ENCODE measurements around the gene CACNG6. TPM values are rescaled to one million over a fixed set of nuclear protein-coding genes. Genes with fewer than 3 reads are reported as not detected.

Gene CACNG6
- total and polyA plus RNA-seq, 2 donors (not counting 1 experiment from before 2014, with no cell fraction given) = under 0.01 TPM; not detected in 1

GRCh38 chr19:53977991-53978731, 13.3 kb upstream of the CACNG6 start:
- H3K36me3 ChIP-seq (ENCODE audit: control insufficient read depth, insufficient read depth, low read length) = no peaks in the 10 kb centered on the region
- H4K20me1 ChIP-seq (ENCODE audit: control insufficient read depth, extremely low read depth, insufficient read depth, low read length) = no peaks in the 10 kb centered on the region
- DNase-seq (ENCODE audit: low read depth in 2 of 2) = peak; percentile 69 to 90
- H3K27ac ChIP-seq (ENCODE audit: insufficient read depth, low read length) = no peak overlapping the region
- peak overlapping the region; percentile 68 for H3K4me2 ChIP-seq (ENCODE audit: extremely low read depth, insufficient read depth, low read length)
- H3K27me3 ChIP-seq (ENCODE audit: control insufficient read depth, insufficient read depth, low read length) = peaks cover 7% of the 10 kb centered on the region
- H3K79me2 ChIP-seq (ENCODE audit: control insufficient read depth, insufficient read depth, low read length) = no peaks in the 10 kb centered on the region
- no peak overlapping the region for H3K9ac ChIP-seq (ENCODE audit: insufficient read depth, low read length)
- H2AFZ ChIP-seq (ENCODE audit: low read length) = no peak overlapping the region
- H3K4me3 ChIP-seq (replicated peaks in 1 of 4; ENCODE audit: control extremely low read depth in 1 of 4, insufficient read depth in 1 of 4, low read depth in 3 of 4, low read length in 4 of 4) = peak overlapping the region in 2 of 4 experiments; percentile 6 to 40
- H3K9me3 ChIP-seq (ENCODE audit: control insufficient read depth, insufficient read depth, low read depth, low read length) = no peaks in the 10 kb centered on the region
- no peaks in the 10 kb centered on the region for H3K4me1 ChIP-seq (ENCODE audit: control insufficient read depth, extremely low read depth, insufficient read depth, low read length)
- TF ChIP-seq EZH2 (IDR thresholded peaks at IDR 0.05; ENCODE audit: low read length, missing control alignments) = peak; percentile 47
- no peak for TF ChIP-seq CTCF (conservative IDR thresholded peaks at IDR 0.05 in 1 of 2, IDR thresholded peaks at IDR 0.05 in 1 of 2; ENCODE audit: low read depth in 1 of 2, low read length in 2 of 2)

- TF ChIP-seq EZH2 (IDR thresholded peaks at IDR 0.05; ENCODE audit: low read length, missing control alignments) (no peak), CTCF (conservative IDR thresholded peaks at IDR 0.05 in 1 of 2, IDR thresholded peaks at IDR 0.05 in 1 of 2; ENCODE audit: low read depth in 1 of 2, low read length in 2 of 2) (no peak)
- Histone ChIP-seq H3K36me3 (ENCODE audit: control insufficient read depth, insufficient read depth, low read length) (no peaks in the 10 kb centered on the region), H3K4me3 (replicated peaks in 1 of 4; ENCODE audit: control extremely low read depth in 1 of 4, insufficient read depth in 1 of 4, low read depth in 3 of 4, low read length in 4 of 4) (peak overlapping the region in 3 of 4 experiments; percentile 35 to 51 (median 45)), H2AFZ (ENCODE audit: low read length) (no peak overlapping the region), H3K9ac (ENCODE audit: insufficient read depth, low read length) (no peak overlapping the region), H3K27ac (ENCODE audit: insufficient read depth, low read length) (no peak overlapping the region), H4K20me1 (ENCODE audit: control insufficient read depth, extremely low read depth, insufficient read depth, low read length) (no peaks in the 10 kb centered on the region), H3K79me2 (ENCODE audit: control insufficient read depth, insufficient read depth, low read length) (no peaks in the 10 kb centered on the region), H3K4me1 (ENCODE audit: control insufficient read depth, extremely low read depth, insufficient read depth, low read length) (no peaks in the 10 kb centered on the region), H3K4me2 (ENCODE audit: extremely low read depth, insufficient read depth, low read length) (peak overlapping the region; percentile 82), H3K27me3 (ENCODE audit: control insufficient read depth, insufficient read depth, low read length) (peaks cover 12% of the 10 kb centered on the region), H3K9me3 (ENCODE audit: control insufficient read depth, insufficient read depth, low read depth, low read length) (no peaks in the 10 kb centered on the region)
- no peak for DNase-seq (ENCODE audit: low read depth in 2 of 2)
These were observed 12.2 kb upstream of the CACNG6 start for GRCh38 chr19:53978975-53979801.
